Ovary (tissue), 9 donors: ENCODE data around the gene PRXL2B. TPM values are rescaled to one million over a fixed set of nuclear protein-coding genes. Genes with fewer than 3 reads are reported as not detected.

Experiments used
- DNase-seq, 5 donors: peaks; one replicate each; pipeline ENCODE4 v3.0.0-alpha.2; 2019 to 2020
- H3K27ac ChIP-seq, 2 donors: fragments of 200-600 bp; one replicate each; pipeline versions ENCODE4 v1.5.1 to v1.8.0; 2019 to 2022
- H3K27me3 ChIP-seq: fragments of 200-600 bp; one replicate; pipeline ENCODE4 v1.8.0; 2022
- H3K36me3 ChIP-seq: fragments of 200-600 bp; sonication (generic); one replicate; pipeline ENCODE4 v1.5.1; 2019
- H3K4me1 ChIP-seq: one replicate; pipeline ENCODE4 v1.8.1; 2013; ENCODE audit warnings: mild to moderate bottlenecking, moderate library complexity; ENCODE audit not compliant: insufficient read depth
- H3K4me3 ChIP-seq: fragments of 200-600 bp; sonication (generic); one replicate; pipeline ENCODE4 v1.5.1; 2017
- H3K9me3 ChIP-seq, 2 donors: fragments of 200-600 bp in 1 of 2; sonication (generic) in 1 of 2; one replicate each; pipeline versions ENCODE4 v1.5.1 to v1.8.1; 2013 to 2019; ENCODE audit warnings: mild to moderate bottlenecking in 1 of 2, moderate library complexity in 1 of 2
- CTCF ChIP-seq, 3 donors: fragments of 450-650 bp in 2 of 3; fragments of 200-600 bp in 1 of 3; IDR thresholded peaks; one replicate each; pipeline versions ENCODE4 v1.5.1 to v1.8.0; 2016 to 2022; ENCODE audit warnings: antibody characterized with exemption in 3 of 3, mild to moderate bottlenecking in 1 of 3
- EP300 ChIP-seq: sonication (generic); formaldehyde crosslinking; IDR thresholded peaks from one replicate; pipeline ENCODE4 v1.6.1; 2017; ENCODE audit warnings: antibody characterized with exemption
- POLR2A ChIP-seq: fragments of 450-650 bp; IDR thresholded peaks from one replicate; pipeline ENCODE4 v1.6.1; 2017; ENCODE audit warnings: antibody characterized with exemption, mild to moderate bottlenecking, moderate library complexity
- WGBS, 3 donors: extraction: QIAGEN DNeasy Blood & Tissue Kit in 1 of 3; methylation state at CpG; one replicate each; pipeline versions ENCODE4 v1.1.5 to v1.1.7; 2013 to 2017; 5-methylcytosine and 5-hydroxymethylcytosine counted together
- intact Hi-C, 4 donors: fragments of 100-400 bp; cut with DNase I; formaldehyde crosslinking; loops; one replicate each; pipeline versions ENCODE4 v1.11.0 to v1.15.1; 2022 to 2023
- polyA plus RNA-seq, 2 donors: library from polyadenylated mRNA; stranded (reverse); fragments of 200-250 nt in 1 of 2; fragments of 350-450 nt in 1 of 2; fragmentation: Illumina TruSeq in 1 of 2; extraction: RNeasy Lipid Tissue Mini Kit (QIAGEN cat#74804) in 1 of 2; gene quantifications; one replicate each; pipeline ENCODE4 v1.2.3, GENCODE V29; 2013 to 2014
- total RNA-seq, 7 donors: library from RNA; depleted of rRNA in 2 of 7; stranded (reverse); fragments of >200 nt in 2 of 7; fragmentation: NEBNext Ultra II Directional in 3 of 7; extraction: Animal tissue kit (Norgen Biotek cat#: 25700) in 3 of 7; gene quantifications; one replicate each; pipeline versions ENCODE4 v1.1.0 to v1.2.4, GENCODE V29; 2016 to 2023
- donor health status: DM: no; HTN: no; CAD: no; lungs with moderate emphysema.
- donor health status: DM: no; HTN: no; CAD: no.
- donor health status: Bipolar disorder and iron deficiency.
- donor health status: DM: yes; HTN: yes; CAD: no.
- donor health status: DM: no; HTN: no; CAD: no.
- donor health status: DM: yes; HTN: yes; CAD: no.

The PRXL2B gene
- total and polyA plus RNA-seq, 9 donors, result 3.2 to 34.1 (median 14.7) TPM

GRCh38 chr1:2583331-2583791, 3.2 kb upstream of the PRXL2B start:
- no peak overlapping the region for H3K27ac ChIP-seq
- intact Hi-C loops, result no loop called here
- TF ChIP-seq EP300 (no peak), CTCF (IDR thresholded peaks at IDR 0.05) (no peak), POLR2A (no peak)

GRCh38 chr1:2583871-2584351, 2.7 kb upstream of the PRXL2B start:
- Histone ChIP-seq H3K4me3 (no peak overlapping the region), H3K27me3 (no peaks in the 10 kb centered on the region), H3K9me3 (no peaks in the 10 kb centered on the region), H3K36me3 (no peaks in the 10 kb centered on the region), H3K27ac (peak overlapping the region in 1 of 2 donors; percentile 97), H3K4me1 (peaks cover 11% of the 10 kb centered on the region)
- intact Hi-C loops, result no loop called here
- no peak for TF ChIP-seq POLR2A
- TF ChIP-seq CTCF (IDR thresholded peaks at IDR 0.05), result no peak
- TF ChIP-seq EP300, result no peak
- no peak for DNase-seq
- 33 to 37% (median 36%) methylated on average over 14 of the region's 14 CpGs for WGBS, 3 donors

More at GRCh38 chr1:2583331-2583791, 3.2 kb upstream of the PRXL2B start:
- no peak for DNase-seq
- H3K27me3 ChIP-seq, result no peaks in the 10 kb centered on the region
- peaks cover 11% of the 10 kb centered on the region for H3K4me1 ChIP-seq
- H3K4me3 ChIP-seq, result no peak overlapping the region
- 51 to 69% (median 57%) methylated on average over 5 of the region's 5 CpGs for WGBS, 3 donors
- H3K36me3 ChIP-seq, result no peaks in the 10 kb centered on the region
- no peaks in the 10 kb centered on the region for H3K9me3 ChIP-seq

- Histone ChIP-seq H3K27me3 (no peaks in the 10 kb centered on the region), H3K4me3 (peak overlapping the region; percentile 90), H3K36me3 (no peaks in the 10 kb centered on the region), H3K9me3 (no peaks in the 10 kb centered on the region), H3K27ac (peak overlapping the region; percentile 81 to 97), H3K4me1 (peaks cover 11% of the 10 kb centered on the region)
- no peak for DNase-seq
- WGBS, 3 donors, result 40 to 43% (median 42%) methylated on average over 12 of the region's 12 CpGs
- TF ChIP-seq EP300, result no peak
- TF ChIP-seq CTCF (IDR thresholded peaks at IDR 0.05), result no peak
- TF ChIP-seq POLR2A, result no peak
- intact Hi-C loops, result no loop called here
Measured at GRCh38 chr1:2584686-2585317, 1.8 kb upstream of the PRXL2B start.

GRCh38 chr1:2585318-2586092, 1.1 kb upstream of the PRXL2B start:
- intact Hi-C loops, result no loop called here
- WGBS, 3 donors, result 0 to 2% (median 1%) methylated on average over 25 to 28 of the region's 28 CpGs

More at GRCh38 chr1:2585318-2586092, 1.1 kb upstream of the PRXL2B start:
- Histone ChIP-seq H3K9me3 (no peaks in the 10 kb centered on the region), H3K4me3 (peak overlapping the region; percentile 90), H3K27ac (peak overlapping the region; percentile 81 to 97), H3K36me3 (no peaks in the 10 kb centered on the region), H3K4me1 (peaks cover 11% of the 10 kb centered on the region), H3K27me3 (no peaks in the 10 kb centered on the region)
- TF ChIP-seq CTCF (IDR thresholded peaks at IDR 0.05), result no peak
- TF ChIP-seq EP300, result no peak
- TF ChIP-seq POLR2A, result peak; percentile 84
- peak; percentile 74 to 83 (median 79) for DNase-seq
